ENCODE data around the gene C2CD2. TPM values are rescaled to one million over a fixed set of nuclear protein-coding genes. Genes with fewer than 3 reads are reported as not detected.

Gene C2CD2
- polyA plus RNA-seq, 1 donor (not counting 4 experiments of a cell fraction or from before 2014, with no cell fraction given) = 39.9 TPM

DNA sequence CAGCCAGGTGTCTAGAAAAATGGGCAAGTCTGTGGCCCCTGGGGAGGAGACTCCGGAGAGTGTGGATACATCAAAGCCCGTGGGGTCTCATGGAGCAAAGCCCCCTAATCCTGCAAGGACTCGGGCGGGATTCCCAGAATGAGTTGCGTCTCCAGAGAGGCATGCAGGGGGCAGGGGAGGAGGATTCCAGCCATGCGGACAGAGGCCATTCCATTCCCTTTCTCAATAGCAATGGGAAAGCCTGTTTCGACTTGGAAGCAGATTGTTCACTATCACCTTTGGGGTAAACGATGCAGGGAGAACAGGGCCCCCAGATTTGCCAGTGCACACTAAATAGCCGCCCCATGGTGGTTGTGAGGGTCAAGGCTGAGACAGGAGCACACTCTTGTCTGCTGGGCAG is 59.3 kb downstream of the C2CD2 start:
- Histone ChIP-seq H3K9ac (ENCODE audit: control insufficient read depth, extremely low read depth, insufficient read depth, low read length) (no peak overlapping the region), H2AFZ (ENCODE audit: control insufficient read depth, low read length) (no peak overlapping the region), H4K20me1 (ENCODE audit: control insufficient read depth, extremely low read depth, insufficient read depth, low read length) (no peaks in the 10 kb centered on the region), H3K4me3 (ENCODE audit: control insufficient read depth in 2 of 3, extremely low read depth in 1 of 3, insufficient read depth in 2 of 3, low read depth in 1 of 3, low read length in 3 of 3) (no peak overlapping the region), H3K27ac (ENCODE audit: control insufficient read depth, insufficient read depth, low read length) (no peak overlapping the region), H3K79me2 (ENCODE audit: control insufficient read depth, insufficient read depth, low read length) (no peaks in the 10 kb centered on the region), H3K36me3 (ENCODE audit: control insufficient read depth in 2 of 2, extremely low read depth in 1 of 2, insufficient read depth in 2 of 2, low read length in 2 of 2) (peaks cover 15 to 25% of the 10 kb centered on the region in 2 experiments), H3K4me2 (ENCODE audit: control insufficient read depth, extremely low read depth, insufficient read depth, low read depth, low read length) (no peak overlapping the region), H3K9me1 (ENCODE audit: control insufficient read depth, extremely low read depth, insufficient read depth, low read length) (peaks cover 3% of the 10 kb centered on the region), H3K9me3 (ENCODE audit: control insufficient read depth, low read depth, low read length) (no peaks in the 10 kb centered on the region), H3K4me1 (ENCODE audit: control insufficient read depth, extremely low read depth, insufficient read depth, low read length) (no peaks in the 10 kb centered on the region), H3K27me3 (ENCODE audit: control insufficient read depth, extremely low read depth, insufficient read depth, low read length) (no peaks in the 10 kb centered on the region)
- DNase-seq (ENCODE audit: low read depth, low spot score) (no peak), FAIRE-seq (no peak)
- dilution Hi-C loops (cut with MboI; ENCODE audit: extremely low pct_ligation_motif_present, low sequenced_read_pairs) = no loop called here
- no peak for TF ChIP-seq EZH2 (IDR thresholded peaks at IDR 0.05; ENCODE audit: low read length)
- TF ChIP-seq, protein P1, sequence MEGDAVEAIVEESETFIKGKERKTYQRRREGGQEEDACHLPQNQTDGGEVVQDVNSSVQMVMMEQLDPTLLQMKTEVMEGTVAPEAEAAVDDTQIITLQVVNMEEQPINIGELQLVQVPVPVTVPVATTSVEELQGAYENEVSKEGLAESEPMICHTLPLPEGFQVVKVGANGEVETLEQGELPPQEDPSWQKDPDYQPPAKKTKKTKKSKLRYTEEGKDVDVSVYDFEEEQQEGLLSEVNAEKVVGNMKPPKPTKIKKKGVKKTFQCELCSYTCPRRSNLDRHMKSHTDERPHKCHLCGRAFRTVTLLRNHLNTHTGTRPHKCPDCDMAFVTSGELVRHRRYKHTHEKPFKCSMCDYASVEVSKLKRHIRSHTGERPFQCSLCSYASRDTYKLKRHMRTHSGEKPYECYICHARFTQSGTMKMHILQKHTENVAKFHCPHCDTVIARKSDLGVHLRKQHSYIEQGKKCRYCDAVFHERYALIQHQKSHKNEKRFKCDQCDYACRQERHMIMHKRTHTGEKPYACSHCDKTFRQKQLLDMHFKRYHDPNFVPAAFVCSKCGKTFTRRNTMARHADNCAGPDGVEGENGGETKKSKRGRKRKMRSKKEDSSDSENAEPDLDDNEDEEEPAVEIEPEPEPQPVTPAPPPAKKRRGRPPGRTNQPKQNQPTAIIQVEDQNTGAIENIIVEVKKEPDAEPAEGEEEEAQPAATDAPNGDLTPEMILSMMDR (optimal IDR thresholded peaks at IDR 0.05 in 1 of 3, IDR thresholded peaks at IDR 0.05 in 1 of 3, conservative IDR thresholded peaks at IDR 0.05 in 1 of 3; ENCODE audit: extremely low read depth in 1 of 3, insufficient read depth in 2 of 3, low read length in 3 of 3) = no peak

DNA sequence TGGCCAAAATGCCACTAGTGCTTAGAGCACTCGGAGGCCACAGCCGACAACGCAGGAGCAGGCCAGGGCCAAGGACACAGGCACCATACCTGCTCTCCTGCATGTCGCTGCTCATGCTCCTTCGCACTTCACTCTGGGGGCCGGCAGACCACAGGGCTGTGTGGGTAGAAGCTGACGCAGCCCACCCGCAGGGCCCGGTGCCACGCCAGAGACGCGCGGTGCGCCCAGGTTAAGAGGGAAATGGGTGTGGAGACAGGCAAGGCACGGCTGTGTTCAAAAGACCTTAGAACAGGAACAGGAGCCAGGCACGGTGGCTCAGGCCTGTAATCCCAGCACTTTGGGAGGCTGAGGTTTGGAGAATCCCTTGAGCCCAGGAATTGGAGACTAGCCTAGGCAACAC is 61.1 kb downstream of the C2CD2 start:
- no peaks in the 10 kb centered on the region for H3K27me3 ChIP-seq (ENCODE audit: control insufficient read depth, extremely low read depth, insufficient read depth, low read length)
- H3K4me3 ChIP-seq (ENCODE audit: control insufficient read depth in 2 of 3, extremely low read depth in 1 of 3, insufficient read depth in 2 of 3, low read depth in 1 of 3, low read length in 3 of 3) = no peak overlapping the region
- no peaks in the 10 kb centered on the region for H3K9me3 ChIP-seq (ENCODE audit: control insufficient read depth, low read depth, low read length)
- dilution Hi-C loops (cut with MboI; ENCODE audit: extremely low pct_ligation_motif_present, low sequenced_read_pairs) = no loop called here
- H2AFZ ChIP-seq (ENCODE audit: control insufficient read depth, low read length) = no peak overlapping the region
- TF ChIP-seq, protein P1 (optimal IDR thresholded peaks at IDR 0.05 in 1 of 3, IDR thresholded peaks at IDR 0.05 in 1 of 3, conservative IDR thresholded peaks at IDR 0.05 in 1 of 3; ENCODE audit: extremely low read depth in 1 of 3, insufficient read depth in 2 of 3, low read length in 3 of 3) = no peak
- TF ChIP-seq EZH2 (IDR thresholded peaks at IDR 0.05; ENCODE audit: low read length) = no peak
- peaks cover 3% of the 10 kb centered on the region for H3K9me1 ChIP-seq (ENCODE audit: control insufficient read depth, extremely low read depth, insufficient read depth, low read length)
- no peak overlapping the region for H3K9ac ChIP-seq (ENCODE audit: control insufficient read depth, extremely low read depth, insufficient read depth, low read length)
- H3K27ac ChIP-seq (ENCODE audit: control insufficient read depth, insufficient read depth, low read length) = no peak overlapping the region
- no peaks in the 10 kb centered on the region for H3K79me2 ChIP-seq (ENCODE audit: control insufficient read depth, insufficient read depth, low read length)
- no peaks in the 10 kb centered on the region for H4K20me1 ChIP-seq (ENCODE audit: control insufficient read depth, extremely low read depth, insufficient read depth, low read length)
- DNase-seq (ENCODE audit: low read depth, low spot score) = no peak
- H3K36me3 ChIP-seq (ENCODE audit: control insufficient read depth in 2 of 2, extremely low read depth in 1 of 2, insufficient read depth in 2 of 2, low read length in 2 of 2) = peaks cover 19 to 20% of the 10 kb centered on the region in 2 experiments
- FAIRE-seq = no peak
- no peak overlapping the region for H3K4me2 ChIP-seq (ENCODE audit: control insufficient read depth, extremely low read depth, insufficient read depth, low read depth, low read length)
- H3K4me1 ChIP-seq (ENCODE audit: control insufficient read depth, extremely low read depth, insufficient read depth, low read length) = no peaks in the 10 kb centered on the region
